ENCODE data around the gene SYNGAP1. TPM values are rescaled to one million over a fixed set of nuclear protein-coding genes. Genes with fewer than 3 reads are reported as not detected.
A peak's percentile ranks its signal among the peaks of the same experiment; 100 is the strongest.

The SYNGAP1 gene
- total RNA-seq, 1 donor from 2014 or later, result 1.4 TPM

GRCh38 chr6:33420491-33421343 is 852 bp downstream of the SYNGAP1 start:
- DNase-seq (ENCODE audit: low read depth in 2 of 2), result no peak

GRCh38 chr6:33421344-33421643 is 1.4 kb downstream of the SYNGAP1 start:
- no peak for DNase-seq (ENCODE audit: low read depth in 2 of 2)

- no peak for DNase-seq (ENCODE audit: low read depth in 2 of 2)
These were observed 3.9 kb downstream of the SYNGAP1 start for GRCh38 chr6:33423777-33424176.

- DNase-seq (ENCODE audit: low read depth in 2 of 2), result no peak
These were observed 5.2 kb downstream of the SYNGAP1 start for GRCh38 chr6:33424855-33425667.

GRCh38 chr6:33425668-33426577 is 6.1 kb downstream of the SYNGAP1 start:
- DNase-seq (ENCODE audit: low read depth in 2 of 2), result peak; percentile 23 to 84

- no peak for DNase-seq (ENCODE audit: low read depth in 2 of 2)
These were observed 7.0 kb downstream of the SYNGAP1 start for GRCh38 chr6:33426590-33427511.

GRCh38 chr6:33427585-33428223 is 7.8 kb downstream of the SYNGAP1 start:
- no peak for DNase-seq (ENCODE audit: low read depth in 2 of 2)

- DNase-seq (ENCODE audit: low read depth in 2 of 2), result peak; percentile 39 to 47
These were observed 8.5 kb downstream of the SYNGAP1 start for GRCh38 chr6:33428224-33428965.

- DNase-seq (ENCODE audit: low read depth in 2 of 2), result no peak
These were observed 9.3 kb downstream of the SYNGAP1 start for GRCh38 chr6:33428966-33429749.

- peak in 1 of 2 donors; percentile 21 for DNase-seq (ENCODE audit: low read depth in 2 of 2)
These were observed 9.8 kb downstream of the SYNGAP1 start for GRCh38 chr6:33429750-33430052.

GRCh38 chr6:33430334-33430733 is 10.5 kb downstream of the SYNGAP1 start:
- DNase-seq (ENCODE audit: low read depth in 2 of 2), result no peak

GRCh38 chr6:33430991-33431879 is 11.4 kb downstream of the SYNGAP1 start:
- peak in 1 of 2 donors; percentile 63 for DNase-seq (ENCODE audit: low read depth in 2 of 2)

- DNase-seq (ENCODE audit: low read depth in 2 of 2), result no peak
These were observed 12.1 kb downstream of the SYNGAP1 start for GRCh38 chr6:33431880-33432541.

- DNase-seq (ENCODE audit: low read depth in 2 of 2), result no peak
These were observed 12.7 kb downstream of the SYNGAP1 start for GRCh38 chr6:33432546-33432945.

GRCh38 chr6:33433001-33433543 is 13.2 kb downstream of the SYNGAP1 start:
- no peak for DNase-seq (ENCODE audit: low read depth in 2 of 2)

- DNase-seq (ENCODE audit: low read depth in 2 of 2), result no peak
These were observed 13.8 kb downstream of the SYNGAP1 start for GRCh38 chr6:33433544-33434191.

Measured in dermis microvascular lymphatic vessel endothelial cell (primary cell).